B cell (primary cell): Measurements from ENCODE around the gene PLXNB1. TPM values are rescaled to one million over a fixed set of nuclear protein-coding genes. Genes with fewer than 3 reads are reported as not detected.

Experiments used
- ATAC-seq: fragments of 200-7000 bp; cut with Tn5 transposase; one replicate; pipeline ENCODE4 v1.10.0; 2021; ENCODE audit warnings: low read depth, mild to moderate bottlenecking, moderate number of reproducible peaks, moderate library complexity
- CTCF ChIA-PET: fragments of 350-600 bp; sonication (Branson Sonifier 250); formaldehyde crosslinking; loops from one replicate; lab custom pipeline; 2021; ENCODE audit warnings: antibody characterized with exemption, inconsistent platforms; lab: Charles Lee
- POLR2A ChIA-PET: fragments of 350-600 bp; sonication (Branson Sonifier 250); formaldehyde crosslinking; loops from one replicate; lab custom pipeline; 2021; ENCODE audit warnings: antibody characterized with exemption; lab: Charles Lee
- DNase-seq: peaks from one replicate; pipeline ENCODE4 v3.0.0; 2013
- H2AFZ ChIP-seq: 2 replicates; pipeline ENCODE4 v1.6.1; 2012; ENCODE audit warnings: mild to moderate bottlenecking, low read depth, low read length; ENCODE audit not compliant: insufficient read depth, poor library complexity, severe bottlenecking
- H3K27ac ChIP-seq, 2 donors: 1 replicate in 1 of 2; 2 replicates in 1 of 2; pipeline ENCODE4 v1.5.1; 2012 to 2013; ENCODE audit warnings: low read length in 2 of 2, mild to moderate bottlenecking in 2 of 2, moderate library complexity in 1 of 2
- H3K27me3 ChIP-seq, 4 experiments: fragments of 200-600 bp in 1 of 4; sonication (generic) in 1 of 4; replicated peaks in 1 of 4; 1 replicate in 2 of 4; 2 replicates in 2 of 4; pipeline versions ENCODE4 v1.6.1 to v1.7.0; 2013 to 2016; ENCODE audit warnings: low read length in 3 of 4, mild to moderate bottlenecking in 2 of 4, mixed read lengths in 1 of 4, moderate library complexity in 1 of 4; ENCODE audit not compliant: insufficient read depth in 4 of 4, control insufficient read depth in 3 of 4; ENCODE audit errors: control extremely low read depth in 1 of 4
- H3K36me3 ChIP-seq, 2 experiments: replicated peaks in 1 of 2; 1 replicate in 1 of 2; 2 replicates in 1 of 2; pipeline versions ENCODE4 v1.6.1 to v1.7.1; 2013; ENCODE audit warnings: low read length in 1 of 2; ENCODE audit not compliant: insufficient read depth in 2 of 2, control insufficient read depth in 1 of 2; ENCODE audit errors: control extremely low read depth in 1 of 2, extremely low read depth in 1 of 2
- H3K4me1 ChIP-seq, 2 donors: fragments of 200-600 bp in 1 of 2; sonication (generic) in 1 of 2; 1 replicate in 1 of 2; 2 replicates in 1 of 2; pipeline versions ENCODE4 v1.5.1 to v1.6.1; 2013 to 2017; ENCODE audit warnings: low read length in 2 of 2; ENCODE audit not compliant: control insufficient read depth in 2 of 2, insufficient read depth in 2 of 2
- H3K4me2 ChIP-seq: replicated peaks from 2 replicates; pipeline ENCODE3; 2012; ENCODE audit warnings: mild to moderate bottlenecking, low read depth, low read length; ENCODE audit not compliant: poor library complexity, severe bottlenecking
- H3K4me3 ChIP-seq, 5 experiments: fragments of 200-600 bp in 1 of 5; sonication (generic) in 1 of 5; 1 replicate in 3 of 5; 2 replicates in 2 of 5; pipeline versions ENCODE4 v1.5.1 to v1.7.0; 2011 to 2016; ENCODE audit warnings: low read length in 4 of 5, mild to moderate bottlenecking in 4 of 5, low read depth in 2 of 5, control low read depth in 1 of 5, moderate library complexity in 1 of 5; ENCODE audit not compliant: insufficient read depth in 1 of 5; ENCODE audit errors: control extremely low read depth in 1 of 5, extremely low read depth in 1 of 5
- H3K79me2 ChIP-seq: fragments of 200-600 bp; sonication (generic); one replicate; pipeline ENCODE4 v1.6.0; 2016; ENCODE audit warnings: low read length; ENCODE audit not compliant: control insufficient read depth, insufficient read depth
- H3K9ac ChIP-seq: fragments of 200-600 bp; sonication (generic); 2 replicates; pipeline ENCODE4 v1.6.1; 2017; ENCODE audit warnings: mild to moderate bottlenecking, low read length, moderate library complexity
- H3K9me3 ChIP-seq, 3 donors: one replicate each; pipeline versions ENCODE4 v1.6.1 to v1.7.1; 2013; ENCODE audit warnings: low read length in 2 of 3; ENCODE audit not compliant: control insufficient read depth in 2 of 3, insufficient read depth in 1 of 3; ENCODE audit errors: control extremely low read depth in 1 of 3
- H4K20me1 ChIP-seq: 2 replicates; pipeline ENCODE4 v1.6.0; 2012; ENCODE audit warnings: mild to moderate bottlenecking, low read length; ENCODE audit not compliant: insufficient read depth, control insufficient read depth, poor library complexity, severe bottlenecking
- H3K27ac Mint-ChIP-seq: one replicate; pipeline ENCODE4 v1.8.0; 2021; ENCODE audit warnings: mixed read lengths
- H3K27me3 Mint-ChIP-seq: one replicate; pipeline ENCODE4 v1.8.0; 2021; ENCODE audit warnings: mixed read lengths
- H3K4me1 Mint-ChIP-seq: one replicate; pipeline ENCODE4 v1.8.0; 2021; ENCODE audit warnings: mixed read lengths
- H3K4me3 Mint-ChIP-seq: one replicate; pipeline ENCODE4 v1.8.0; 2021; ENCODE audit warnings: mixed read lengths
- H3K9me3 Mint-ChIP-seq: one replicate; pipeline ENCODE4 v1.8.0; 2022; ENCODE audit warnings: mixed read lengths; ENCODE audit not compliant: insufficient read depth
- CTCF ChIP-seq: fragments of 200-600 bp; IDR thresholded peaks from one replicate; pipeline ENCODE4 v1.8.0; 2022; ENCODE audit warnings: antibody characterized with exemption, mild to moderate bottlenecking
- EZH2 ChIP-seq: IDR thresholded peaks from 2 replicates; pipeline ENCODE4 v1.6.1; 2012; ENCODE audit warnings: borderline replicate concordance, low read depth, mild to moderate bottlenecking, moderate library complexity, low read length; ENCODE audit not compliant: insufficient read depth, poor library complexity, severe bottlenecking
- WGBS: methylation state at CpG from one replicate; pipeline ENCODE4 v1.1.5; 2013; ENCODE audit warnings: missing lambda C conversion rate; ENCODE audit not compliant: insufficient coverage; 5-methylcytosine and 5-hydroxymethylcytosine counted together
- intact Hi-C: fragments of 100-400 bp; cut with micrococcal nuclease; formaldehyde crosslinking; loops from one replicate; pipeline ENCODE4 v1.10.0; 2022
- polyA plus RNA-seq: library from polyadenylated mRNA; depleted of rRNA; stranded (reverse); fragments of >200 nt; gene quantifications from 2 replicates; pipeline ENCODE4 v1.2.3, GENCODE V29; 2012
- total RNA-seq, 2 donors: library from RNA; stranded (reverse); fragments of 120-200 nt in 1 of 2; gene quantifications; 1 replicate in 1 of 2; 2 replicates in 1 of 2; pipeline versions ENCODE4 v1.2.3 to v1.2.4, GENCODE V29; 2013 to 2022

PLXNB1 gene
- total and polyA plus RNA-seq, 2 donors (not counting 1 experiment from before 2014, with no cell fraction given): 0.95 to 5.0 TPM

- Histone ChIP-seq H3K79me2 (peaks cover 15% of the 10 kb centered on the region), H3K27me3 (peaks cover 0 to 4% (median under 1%) of the 10 kb centered on the region in 4 experiments), H3K9me3 (peaks cover 0 to 3% (median 0%) of the 10 kb centered on the region in 3 donors), H3K36me3 (peaks cover 0 to 16% of the 10 kb centered on the region in 2 experiments), H3K4me2 (no peak overlapping the region), H3K9ac (no peak overlapping the region), H3K27ac (no peak overlapping the region), H3K4me3 (no peak overlapping the region), H4K20me1 (no peaks in the 10 kb centered on the region), H3K4me1 (peaks cover 12 to 13% of the 10 kb centered on the region in 2 donors), H2AFZ (no peak overlapping the region)
- 97% methylated on average over 9 of the region's 12 CpGs for WGBS
- H3K4me3 Mint-ChIP-seq: no peak overlapping the region
- TF ChIP-seq CTCF: no peak
- no peak for TF ChIP-seq EZH2
- ChIA-PET CTCF (interaction anchor here (0.5 to 13.4 kb wide), 11 partner anchors 11 to 185 kb away, joined by 3 to 330 read pairs (median 3); partner anchors contain the start of genes ATRIP and PFKFB4), POLR2A (no interaction called here)
- ATAC-seq: no peak
- DNase-seq: no peak
- H3K9me3 Mint-ChIP-seq: no peaks in the 10 kb centered on the region
- H3K27ac Mint-ChIP-seq: no peak overlapping the region
- H3K4me1 Mint-ChIP-seq: peaks cover 14% of the 10 kb centered on the region
- intact Hi-C loops: no loop called here
- H3K27me3 Mint-ChIP-seq: no peaks in the 10 kb centered on the region
Measured at GRCh38 chr3:48433472-48434118, 3.7 kb upstream of the PLXNB1 start.
